HCEC 1CT (cell line): ENCODE data around the gene TMEM120B.
"Not testable (repeated sequence)": the region's sequence is repeated elsewhere in the genome, so short reads cannot be mapped to it uniquely, and the experiment has no call there.

Experiments
- DNase-seq: peaks from one replicate; pipeline ENCODE4 v3.0.0-alpha.2; 2017

The TMEM120B gene

DNA sequence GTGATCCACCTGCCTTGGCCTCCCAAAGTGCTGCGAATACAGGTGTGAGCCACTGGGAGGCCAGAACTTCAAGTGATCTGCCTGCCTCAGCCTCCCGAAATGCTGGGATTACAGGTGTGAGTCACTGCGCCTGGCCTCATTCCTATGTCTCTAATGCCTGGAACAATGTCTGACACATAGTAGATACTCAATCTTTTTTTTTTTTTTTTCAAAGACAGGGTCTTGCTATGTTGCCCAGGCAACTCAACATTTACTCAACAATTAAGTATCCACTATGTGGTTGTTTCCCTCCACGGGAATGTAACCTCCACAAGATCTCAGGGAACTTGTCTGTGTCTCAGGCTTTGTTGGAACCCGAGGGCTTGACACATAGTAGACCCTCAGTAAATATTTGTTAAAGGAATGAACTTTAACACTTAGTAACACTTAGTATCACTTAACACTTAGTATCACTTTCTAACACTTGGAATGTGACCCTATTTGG lies 3.0 kb upstream of the TMEM120B start:
- DNase-seq: peak; percentile 76

DNA sequence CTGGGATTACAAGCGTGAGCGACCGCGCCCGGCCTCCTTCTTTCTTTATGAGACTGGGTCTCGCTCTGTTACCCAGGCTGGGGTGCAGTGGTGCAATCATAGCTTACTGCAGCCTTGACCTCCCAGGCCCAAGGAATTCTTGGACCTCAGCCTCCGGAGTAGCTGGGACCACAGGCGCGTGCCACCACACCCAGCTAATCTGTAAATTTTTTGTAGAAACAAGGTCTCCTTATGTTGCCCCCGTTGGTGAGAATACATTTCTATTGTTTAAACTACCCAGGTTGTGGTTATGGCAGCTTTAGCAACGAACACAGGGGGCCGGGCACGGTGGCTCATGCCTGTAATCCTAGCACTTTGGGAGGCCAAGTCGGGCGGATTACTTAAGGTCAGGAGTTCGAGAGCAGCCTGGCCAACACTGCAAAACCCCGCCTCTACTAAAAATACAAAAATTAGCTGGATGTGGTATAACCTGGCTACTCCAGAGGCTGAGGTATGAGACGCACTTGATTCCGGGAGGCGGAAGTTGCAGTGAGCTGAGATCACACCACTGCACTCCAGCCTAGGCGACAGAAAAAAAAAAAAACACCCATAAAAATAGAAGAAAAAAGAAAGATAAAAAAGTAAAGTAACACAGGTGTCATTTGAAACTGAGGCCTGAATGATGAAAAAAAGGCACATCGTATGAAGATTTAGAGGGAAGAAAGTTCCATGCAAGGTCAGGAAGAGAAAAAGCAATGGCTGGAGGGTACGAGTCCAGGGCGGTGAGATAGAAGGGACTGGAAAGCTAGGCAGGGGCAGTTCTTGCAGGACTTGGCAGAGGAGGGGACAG lies 977 bp upstream of the TMEM120B start:
- no peak for DNase-seq

GRCh38 chr12:121712190-121712460 lies 427 bp upstream of the TMEM120B start:
- DNase-seq: peak; percentile 20

DNA sequence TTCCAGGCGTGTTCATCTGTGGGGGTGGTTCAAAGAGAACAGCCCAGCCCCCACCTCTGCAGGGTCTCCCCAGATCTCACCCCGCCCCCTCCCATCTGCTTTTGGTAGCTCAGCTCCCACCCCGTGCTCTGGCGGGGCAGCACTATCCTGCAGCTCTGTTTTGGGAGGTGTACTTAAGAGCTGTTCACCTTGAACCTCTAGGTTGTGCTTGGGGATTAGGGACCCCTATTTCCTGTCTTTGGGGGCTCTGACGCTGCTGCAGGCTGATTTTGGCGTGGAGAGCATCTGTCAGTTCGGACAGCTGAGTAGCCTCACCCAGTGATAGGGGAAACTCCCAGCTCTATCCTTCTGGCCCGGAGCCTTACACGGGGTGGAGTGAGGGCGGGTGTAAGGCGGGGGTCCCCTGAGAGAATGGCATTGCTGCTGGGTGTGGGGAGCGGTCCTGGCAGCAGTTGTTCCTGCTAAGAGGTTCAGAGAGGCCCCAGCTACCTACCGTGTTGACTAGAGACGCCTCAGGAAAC lies 765 bp downstream of the TMEM120B start:
- DNase-seq: no peak

DNA sequence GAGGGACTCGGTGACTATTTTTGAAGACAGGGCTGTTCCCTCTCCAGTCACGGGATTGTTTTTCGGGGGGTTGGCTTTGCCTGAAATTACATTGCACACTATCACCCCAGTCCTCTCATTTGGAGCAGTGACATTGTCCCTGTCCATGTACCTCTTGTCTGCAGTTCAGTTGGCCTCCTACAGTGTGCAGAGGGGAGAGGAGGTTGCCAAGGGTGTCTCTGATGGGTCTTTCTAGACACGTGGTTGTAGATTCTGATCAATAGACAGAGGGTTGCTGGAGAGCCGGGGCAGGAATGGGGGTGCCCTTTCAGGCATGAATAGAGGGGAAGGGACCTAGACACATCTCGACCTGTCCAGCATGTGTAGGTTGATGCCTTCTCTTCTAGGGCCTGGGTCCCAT lies 1.2 kb downstream of the TMEM120B start:
- no peak for DNase-seq

DNA sequence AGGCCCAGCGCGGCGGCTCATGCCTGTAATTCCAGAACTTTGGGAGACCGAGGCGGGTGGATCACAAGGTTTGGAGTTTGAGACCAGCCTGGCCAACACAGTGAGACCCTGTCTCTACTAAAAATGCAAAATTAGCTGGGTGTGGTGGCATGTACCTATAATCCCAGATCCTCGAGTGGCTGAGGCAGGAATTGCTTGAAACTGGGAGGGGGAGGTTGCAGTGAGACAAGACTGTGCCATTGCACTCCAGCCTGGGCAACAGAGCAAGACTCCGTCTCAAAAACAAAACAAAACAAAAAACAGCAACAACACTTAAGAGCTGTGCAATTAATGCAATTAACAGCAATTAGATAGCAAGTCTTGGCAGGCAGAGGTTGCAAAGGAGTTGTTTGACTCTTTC lies 2.5 kb downstream of the TMEM120B start:
- not testable (repeated sequence) for DNase-seq

GRCh38 chr12:121715862-121716435 lies 3.4 kb downstream of the TMEM120B start:
- DNase-seq: no peak

DNA sequence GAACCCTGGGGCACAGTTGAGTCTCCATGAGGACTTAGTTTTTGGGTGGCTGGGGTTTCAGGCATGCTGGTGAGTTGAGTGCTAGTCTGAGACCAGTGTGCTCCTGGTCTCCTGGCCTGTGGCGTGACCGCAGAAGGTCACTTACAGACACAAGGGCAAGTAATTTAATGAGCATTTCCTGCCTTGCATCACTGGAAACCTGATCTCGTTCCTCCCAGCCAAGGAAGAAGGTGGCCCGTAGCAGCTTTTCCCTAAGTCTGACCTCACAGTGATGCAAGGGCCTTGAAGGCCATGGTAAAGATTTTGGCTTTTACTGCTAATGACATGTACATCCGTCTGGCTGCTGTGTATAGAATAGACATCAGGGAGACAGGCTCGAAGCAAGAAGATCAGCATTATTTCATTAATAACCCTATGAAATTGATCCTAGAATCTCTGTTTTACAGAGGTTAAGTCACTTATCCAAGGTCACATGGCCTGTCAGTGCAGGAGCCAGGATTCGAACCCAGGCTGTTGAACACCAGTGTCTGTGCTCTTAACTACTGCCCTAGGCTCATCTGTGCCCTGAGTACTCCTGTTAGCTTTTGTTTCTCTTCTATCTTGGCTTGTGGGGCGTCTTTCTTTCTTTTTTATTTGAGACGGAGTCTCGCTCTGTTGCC lies 4.6 kb downstream of the TMEM120B start:
- DNase-seq: peak; percentile 98

DNA sequence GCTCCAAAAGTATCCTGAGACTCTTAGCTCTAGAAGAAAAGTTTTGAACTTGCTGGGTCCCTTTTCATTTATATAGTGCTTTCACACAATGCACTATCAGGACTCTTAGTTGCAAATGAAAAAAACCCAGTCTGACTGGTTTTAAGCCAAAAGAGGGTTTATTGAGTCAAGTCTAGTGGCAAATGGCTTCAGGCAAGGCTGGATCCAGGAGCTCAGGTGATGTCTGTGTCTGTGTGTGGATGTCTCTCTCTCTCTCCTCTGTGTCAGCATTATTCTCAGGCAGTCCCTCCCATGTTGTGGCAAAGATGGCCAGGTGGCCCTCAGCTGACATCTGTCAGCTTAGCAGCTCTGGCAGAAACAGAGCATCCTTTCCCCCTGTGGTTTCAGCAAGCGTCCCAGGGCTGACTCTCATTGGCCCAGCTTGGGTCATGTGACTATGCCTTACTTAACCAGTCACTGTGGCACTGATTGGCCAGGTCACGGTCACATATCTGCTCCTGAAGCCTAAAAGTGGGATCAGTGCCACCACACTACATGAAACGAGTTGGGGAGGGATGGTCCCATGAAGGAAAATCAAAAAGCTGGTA lies 6.2 kb downstream of the TMEM120B start:
- no peak for DNase-seq

DNA sequence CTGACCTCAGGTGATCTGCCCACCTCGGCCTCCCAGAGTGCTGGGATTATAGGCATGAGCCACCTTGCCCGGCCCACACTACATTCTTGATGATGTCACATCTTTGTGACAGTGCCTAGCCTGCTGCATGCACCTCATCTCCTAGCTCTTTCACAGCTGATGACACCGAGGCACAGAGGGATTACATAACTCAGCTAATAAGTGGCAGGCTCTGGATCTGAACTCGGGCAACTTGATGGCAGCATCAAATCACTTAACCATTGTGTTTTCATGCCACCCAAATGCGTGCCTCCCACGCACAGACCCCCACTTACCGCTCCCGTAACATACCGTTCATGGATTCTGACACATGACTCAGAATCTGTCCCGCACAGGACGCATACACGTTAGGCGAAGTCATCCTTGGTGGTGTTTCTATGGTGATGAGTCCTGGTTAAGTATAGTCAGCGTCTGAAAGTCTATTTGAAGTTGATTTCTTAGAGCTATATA lies 7.4 kb downstream of the TMEM120B start:
- DNase-seq: peak; percentile 57

DNA sequence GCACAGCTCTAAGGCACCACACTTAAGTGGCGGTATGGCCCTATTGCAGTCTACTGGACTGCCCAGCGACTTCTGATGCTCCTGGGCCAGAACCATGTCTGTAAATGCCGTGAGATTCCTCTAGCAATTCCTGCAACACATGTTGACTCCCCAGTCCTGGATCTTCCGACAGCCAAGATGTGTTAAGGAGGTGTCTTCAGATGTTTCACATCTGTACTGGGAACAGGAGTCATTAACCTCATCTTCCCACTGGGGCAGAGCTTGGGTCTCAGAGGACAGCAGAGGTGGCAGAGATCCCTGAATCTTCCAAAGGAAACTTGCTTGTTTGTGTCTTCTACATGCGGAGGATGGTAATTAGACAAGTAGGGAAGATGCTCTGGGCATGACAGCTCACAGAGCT lies 8.2 kb downstream of the TMEM120B start:
- DNase-seq: no peak

DNA sequence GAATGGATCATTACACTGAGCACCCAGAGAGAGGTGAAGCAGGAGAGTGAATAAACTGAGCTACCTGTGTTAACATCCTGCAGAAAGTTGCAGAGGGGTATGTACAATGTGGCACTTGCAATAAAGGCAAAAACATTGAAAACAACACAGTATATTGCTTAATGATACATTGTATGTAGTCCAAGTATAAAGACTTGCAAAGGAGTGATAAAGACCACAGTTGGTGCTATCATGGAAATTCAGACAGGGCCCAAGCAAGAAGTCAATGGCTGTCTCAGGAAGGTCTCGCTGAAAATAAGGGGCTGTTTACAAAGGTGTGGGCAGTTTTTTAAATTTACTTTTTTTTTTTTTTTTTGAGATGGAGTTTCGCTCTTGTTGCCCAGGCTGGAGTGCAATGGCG lies 10.0 kb downstream of the TMEM120B start:
- DNase-seq: no peak

- DNase-seq: no peak
Measured at GRCh38 chr12:121723200-121723599, 10.6 kb downstream of the TMEM120B start.

DNA sequence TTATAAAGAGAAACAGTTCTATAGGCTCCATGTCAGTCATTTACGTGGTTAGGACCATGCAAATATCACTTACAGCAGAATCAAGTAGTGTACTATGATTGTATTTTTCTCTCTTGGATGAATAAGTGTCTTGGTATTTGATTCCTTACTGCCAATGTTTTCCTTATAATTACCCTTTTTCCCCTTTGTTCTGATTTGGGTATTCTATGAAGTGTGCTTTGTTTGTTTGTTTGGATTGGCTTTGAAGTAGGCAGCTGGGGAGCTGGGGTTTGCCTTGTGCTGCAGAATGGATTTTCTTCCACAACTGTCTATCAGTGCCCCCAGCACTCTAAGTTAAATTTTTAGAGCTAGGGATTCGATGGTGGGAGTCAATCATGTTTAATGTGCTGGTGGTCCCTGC lies 12.4 kb downstream of the TMEM120B start:
- no peak for DNase-seq

GRCh38 chr12:121725423-121725822 lies 12.9 kb downstream of the TMEM120B start:
- no peak for DNase-seq

DNA sequence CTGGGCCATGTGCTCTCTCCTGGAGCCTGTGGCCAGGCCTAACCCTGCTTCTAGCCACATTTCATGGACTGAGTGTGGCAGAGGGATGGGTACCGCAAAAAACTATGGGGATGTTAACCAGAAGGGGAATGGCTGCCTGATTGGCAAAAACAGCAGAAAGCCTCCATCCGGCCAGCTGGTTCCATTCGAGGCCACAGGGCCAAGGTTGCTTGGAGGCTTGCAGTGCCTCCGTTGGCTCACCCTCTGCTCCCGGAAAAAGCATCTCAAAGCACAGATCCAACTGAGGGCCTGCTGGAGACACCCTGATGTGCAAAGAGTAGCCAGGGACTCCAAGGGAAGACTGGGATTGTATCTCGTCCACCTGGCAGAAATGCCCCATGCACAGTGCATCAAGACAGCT lies 16.5 kb downstream of the TMEM120B start:
- no peak for DNase-seq

DNA sequence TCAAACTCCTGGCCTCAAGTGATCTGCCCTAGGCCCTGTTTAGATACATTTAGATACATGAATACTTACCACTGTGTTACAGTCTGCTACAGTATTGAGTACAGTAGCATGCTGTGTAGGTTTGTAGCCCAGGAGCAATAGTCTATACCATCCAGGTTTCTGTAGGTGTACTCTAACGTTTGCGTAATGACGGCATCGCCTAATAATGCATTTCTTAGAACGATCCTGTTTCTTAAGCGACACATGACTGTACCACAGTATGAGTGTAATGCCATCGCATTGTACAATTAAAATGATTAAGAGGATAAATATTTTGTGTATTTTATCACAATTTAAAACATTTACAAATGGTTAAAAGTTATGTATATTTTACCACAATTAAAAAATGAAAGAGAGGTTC lies 18.9 kb downstream of the TMEM120B start:
- no peak for DNase-seq

DNA sequence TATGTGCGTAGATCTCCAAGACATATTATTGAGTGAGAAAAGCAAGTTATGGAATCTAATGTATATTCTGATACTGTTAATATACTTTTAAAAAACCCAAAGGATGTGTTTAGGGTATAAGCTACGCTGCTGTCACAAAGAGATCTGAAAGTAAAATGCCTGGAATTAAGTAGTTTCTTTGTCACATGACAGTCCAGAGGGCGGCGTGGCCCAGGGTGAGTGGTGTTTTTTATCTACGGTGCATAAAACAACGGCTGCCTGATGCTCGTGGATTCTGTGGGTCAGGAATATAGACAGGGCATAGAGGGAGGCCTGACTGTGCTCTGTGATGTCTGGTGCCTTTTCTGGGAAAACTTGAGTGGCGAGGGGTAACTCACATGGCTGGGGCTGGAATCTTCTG lies 21.3 kb downstream of the TMEM120B start:
- DNase-seq: no peak

DNA sequence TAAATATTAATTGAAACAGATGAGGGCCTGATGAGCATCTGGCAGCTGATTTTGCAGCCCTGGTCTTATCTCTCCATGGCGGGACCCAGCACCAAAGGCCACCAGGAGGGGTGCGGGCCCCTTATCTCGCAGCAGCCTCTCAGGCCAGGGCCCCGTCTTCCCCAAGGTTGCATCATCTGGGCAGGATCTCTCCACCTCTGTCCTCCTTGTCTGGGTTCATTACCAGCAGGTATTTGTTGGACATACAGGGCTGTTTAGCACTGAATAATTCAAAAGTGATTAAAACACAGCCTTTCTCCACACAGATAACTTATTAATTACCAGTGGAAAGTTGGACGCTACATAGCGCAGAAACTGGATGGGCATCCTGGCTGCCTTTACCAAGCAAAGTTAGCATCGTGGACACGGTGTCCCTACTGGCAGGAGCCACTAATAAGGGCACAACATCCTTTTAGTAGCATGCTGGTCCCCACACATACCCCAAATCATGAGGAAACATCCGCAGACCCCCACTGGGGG lies 25.8 kb downstream of the TMEM120B start:
- no peak for DNase-seq

DNA sequence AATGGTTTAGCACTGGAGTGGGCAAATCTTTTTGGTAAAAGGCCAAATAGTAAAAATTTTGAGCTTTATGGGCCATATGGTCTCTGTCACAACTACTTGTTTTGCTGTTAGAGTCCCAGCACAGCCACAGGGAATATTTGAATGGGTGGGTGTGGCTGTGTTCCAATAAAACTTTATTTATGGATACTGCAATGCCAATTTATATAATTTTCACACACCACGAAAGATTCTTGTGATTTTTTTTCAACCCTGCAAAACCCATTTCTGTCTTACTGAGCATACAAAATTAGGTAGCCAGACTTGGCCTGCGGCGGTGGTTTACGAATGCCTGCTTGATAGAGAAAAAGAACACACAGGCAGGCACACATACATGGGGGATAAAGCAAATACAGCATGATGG lies 28.3 kb downstream of the TMEM120B start:
- no peak for DNase-seq

- no peak for DNase-seq
Measured at GRCh38 chr12:121741743-121742142, 29.2 kb downstream of the TMEM120B start.

DNA sequence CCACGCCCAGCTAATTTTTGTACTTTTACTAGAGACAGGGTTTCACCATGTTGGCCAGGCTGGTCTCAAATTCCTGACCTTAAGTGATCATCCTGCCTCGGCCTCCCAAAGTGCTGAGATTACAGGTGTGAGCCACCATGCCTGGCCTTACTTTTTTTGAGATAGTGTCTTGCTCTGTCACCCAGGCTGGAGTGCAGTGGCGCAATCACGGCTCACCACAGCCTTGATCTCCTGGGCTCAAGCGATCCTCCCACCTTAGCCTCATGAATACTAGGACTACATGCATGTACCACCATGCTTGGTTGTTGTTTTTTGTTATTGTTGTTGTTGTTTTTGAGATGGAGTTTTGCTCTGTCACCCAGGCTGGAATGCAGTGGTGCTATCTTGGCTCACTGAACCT lies 33.0 kb downstream of the TMEM120B start:
- DNase-seq: not testable (repeated sequence)

- no peak for DNase-seq
Measured at GRCh38 chr12:121748218-121748570, 35.6 kb downstream of the TMEM120B start.
